Measurements from ENCODE around the gene CHSY3.

The CHSY3 gene

GRCh38 chr5:129921204-129921603 lies 16.9 kb downstream of the CHSY3 start:
- Histone ChIP-seq H3K27me3 (ENCODE audit: control insufficient read depth, low read length) (no peaks in the 10 kb centered on the region), H3K36me3 (ENCODE audit: control insufficient read depth, low read length) (no peaks in the 10 kb centered on the region), H4K20me1 (ENCODE audit: control insufficient read depth, insufficient read depth, low read depth, low read length) (no peaks in the 10 kb centered on the region), H3K9me3 (ENCODE audit: control insufficient read depth, insufficient read depth, low read length) (no peaks in the 10 kb centered on the region), H3K79me2 (ENCODE audit: control insufficient read depth, low read length) (no peaks in the 10 kb centered on the region), H3K4me2 (ENCODE audit: low read length) (no peak overlapping the region), H3F3A (ENCODE audit: control insufficient read depth, insufficient read depth) (no peaks in the 10 kb centered on the region), H3K4me3 (ENCODE audit: low read length) (no peak overlapping the region), H3K4me1 (ENCODE audit: control insufficient read depth, low read length) (no peaks in the 10 kb centered on the region), H3K9me2 (replicated peaks; ENCODE audit: control insufficient read depth, low read length) (no peaks in the 10 kb centered on the region), H3K27ac (ENCODE audit: low read depth, low read length) (no peak overlapping the region)
- TF ChIP-seq EZH2phosphoT487 (IDR thresholded peaks at IDR 0.05; ENCODE audit: borderline replicate concordance, low read length) = no peak
- no peak for TF ChIP-seq CTCF (IDR thresholded peaks at IDR 0.05; ENCODE audit: low read depth, low read length, poor library complexity, severe bottlenecking)

GRCh38 chr5:129930221-129930620 lies 26.0 kb downstream of the CHSY3 start:
- Histone ChIP-seq H3K9me3 (ENCODE audit: control insufficient read depth, insufficient read depth, low read length) (no peaks in the 10 kb centered on the region), H3K79me2 (ENCODE audit: control insufficient read depth, low read length) (no peaks in the 10 kb centered on the region), H3K4me1 (ENCODE audit: control insufficient read depth, low read length) (no peaks in the 10 kb centered on the region), H3K27ac (ENCODE audit: low read depth, low read length) (no peak overlapping the region), H3K4me3 (ENCODE audit: low read length) (no peak overlapping the region), H3K9me2 (replicated peaks; ENCODE audit: control insufficient read depth, low read length) (no peaks in the 10 kb centered on the region), H3K36me3 (ENCODE audit: control insufficient read depth, low read length) (no peaks in the 10 kb centered on the region), H3K27me3 (ENCODE audit: control insufficient read depth, low read length) (no peaks in the 10 kb centered on the region), H4K20me1 (ENCODE audit: control insufficient read depth, insufficient read depth, low read depth, low read length) (no peaks in the 10 kb centered on the region), H3K4me2 (ENCODE audit: low read length) (no peak overlapping the region), H3F3A (ENCODE audit: control insufficient read depth, insufficient read depth) (no peaks in the 10 kb centered on the region)
- TF ChIP-seq CTCF (IDR thresholded peaks at IDR 0.05; ENCODE audit: low read depth, low read length, poor library complexity, severe bottlenecking) (no peak), EZH2phosphoT487 (IDR thresholded peaks at IDR 0.05; ENCODE audit: borderline replicate concordance, low read length) (no peak)

- no peaks in the 10 kb centered on the region for H3K4me1 ChIP-seq (ENCODE audit: control insufficient read depth, low read length)
- no peaks in the 10 kb centered on the region for H3F3A ChIP-seq (ENCODE audit: control insufficient read depth, insufficient read depth)
- H3K27ac ChIP-seq (ENCODE audit: low read depth, low read length) = no peak overlapping the region
- no peaks in the 10 kb centered on the region for H3K27me3 ChIP-seq (ENCODE audit: control insufficient read depth, low read length)
- H3K9me3 ChIP-seq (ENCODE audit: control insufficient read depth, insufficient read depth, low read length) = no peaks in the 10 kb centered on the region
- H3K4me3 ChIP-seq (ENCODE audit: low read length) = no peak overlapping the region
- no peak for TF ChIP-seq EZH2phosphoT487 (IDR thresholded peaks at IDR 0.05; ENCODE audit: borderline replicate concordance, low read length)
- no peak for TF ChIP-seq CTCF (IDR thresholded peaks at IDR 0.05; ENCODE audit: low read depth, low read length, poor library complexity, severe bottlenecking)
- no peaks in the 10 kb centered on the region for H3K9me2 ChIP-seq (replicated peaks; ENCODE audit: control insufficient read depth, low read length)
- no peaks in the 10 kb centered on the region for H3K36me3 ChIP-seq (ENCODE audit: control insufficient read depth, low read length)
- no peak overlapping the region for H3K4me2 ChIP-seq (ENCODE audit: low read length)
- H3K79me2 ChIP-seq (ENCODE audit: control insufficient read depth, low read length) = no peaks in the 10 kb centered on the region
- H4K20me1 ChIP-seq (ENCODE audit: control insufficient read depth, insufficient read depth, low read depth, low read length) = no peaks in the 10 kb centered on the region
Measured at GRCh38 chr5:129935626-129936025, 31.4 kb downstream of the CHSY3 start.

GRCh38 chr5:129938077-129938476 lies 33.8 kb downstream of the CHSY3 start:
- Histone ChIP-seq H3K27ac (ENCODE audit: low read depth, low read length) (no peak overlapping the region), H3K79me2 (ENCODE audit: control insufficient read depth, low read length) (no peaks in the 10 kb centered on the region), H3K9me2 (replicated peaks; ENCODE audit: control insufficient read depth, low read length) (no peaks in the 10 kb centered on the region), H3K4me2 (ENCODE audit: low read length) (no peak overlapping the region), H3K4me1 (ENCODE audit: control insufficient read depth, low read length) (no peaks in the 10 kb centered on the region), H3K36me3 (ENCODE audit: control insufficient read depth, low read length) (no peaks in the 10 kb centered on the region), H3K27me3 (ENCODE audit: control insufficient read depth, low read length) (no peaks in the 10 kb centered on the region), H4K20me1 (ENCODE audit: control insufficient read depth, insufficient read depth, low read depth, low read length) (no peaks in the 10 kb centered on the region), H3K4me3 (ENCODE audit: low read length) (no peak overlapping the region), H3K9me3 (ENCODE audit: control insufficient read depth, insufficient read depth, low read length) (no peaks in the 10 kb centered on the region), H3F3A (ENCODE audit: control insufficient read depth, insufficient read depth) (no peaks in the 10 kb centered on the region)
- TF ChIP-seq EZH2phosphoT487 (IDR thresholded peaks at IDR 0.05; ENCODE audit: borderline replicate concordance, low read length) (no peak), CTCF (IDR thresholded peaks at IDR 0.05; ENCODE audit: low read depth, low read length, poor library complexity, severe bottlenecking) (no peak)
